IMR-90 (cell line): ENCODE results near the gene CCSER1. TPM values are rescaled to one million over a fixed set of nuclear protein-coding genes. Genes with fewer than 3 reads are reported as not detected.

Experiments used
- ATAC-seq: fragments of 200-7000 bp; cut with Tn5 transposase; 2 replicates; pipeline ENCODE4 v1.9.1; 2020; ENCODE audit warnings: low read depth, mild to moderate bottlenecking, moderate library complexity
- BruUV-seq: library from RNA; stranded (reverse); fragments of 400-500 nt; replicated peaks from 2 replicates; lab custom pipeline; 2021; lab: Mats Ljungman, UMichigan
- CTCF ChIA-PET: fragments of 300-600 bp; formaldehyde crosslinking; extraction: SDS; loops from one replicate; lab custom pipeline; 2021; ENCODE audit warnings: antibody characterized with exemption; lab: Yijun Ruan, JAX
- POLR2A ChIA-PET: fragments of 300-600 bp; sonication (Branson Sonifier 250); formaldehyde crosslinking; loops from one replicate; lab custom pipeline; 2022; ENCODE audit warnings: antibody characterized with exemption; ENCODE audit not compliant: unreplicated experiment; lab: Charles Lee
- DNase-seq: peaks from one replicate; pipeline ENCODE4 v3.0.0; 2013
- H2AFZ ChIP-seq: replicated peaks from 2 replicates; pipeline ENCODE3; 2013; ENCODE audit warnings: low read length, mild to moderate bottlenecking; ENCODE audit not compliant: poor library complexity
- H2AK5ac ChIP-seq: 2 replicates; pipeline ENCODE4 v1.6.1; 2013; ENCODE audit warnings: low read depth, low read length, inconsistent platforms
- H2AK9ac ChIP-seq: replicated peaks from 2 replicates; pipeline ENCODE3; 2013; ENCODE audit warnings: mild to moderate bottlenecking, low read depth, low read length, moderate library complexity; ENCODE audit not compliant: poor library complexity
- H2BK120ac ChIP-seq: 2 replicates; pipeline ENCODE4 v1.6.1; 2013; ENCODE audit warnings: low read depth, low read length, inconsistent platforms
- H2BK15ac ChIP-seq: 3 replicates; pipeline ENCODE4 v1.6.1; 2013; ENCODE audit warnings: low read depth, low read length, inconsistent platforms
- H2BK20ac ChIP-seq: 2 replicates; pipeline ENCODE4 v1.6.1; 2013; ENCODE audit warnings: low read depth, mild to moderate bottlenecking, inconsistent platforms, low read length, moderate library complexity
- H2BK5ac ChIP-seq: 2 replicates; pipeline ENCODE4 v1.6.1; 2013; ENCODE audit warnings: mild to moderate bottlenecking, low read depth, low read length, inconsistent platforms; ENCODE audit not compliant: poor library complexity, severe bottlenecking
- H3K14ac ChIP-seq: replicated peaks from 2 replicates; pipeline ENCODE4 v1.6.1; 2013; ENCODE audit warnings: low read depth, low read length, inconsistent platforms
- H3K18ac ChIP-seq: 2 replicates; pipeline ENCODE4 v1.6.1; 2013; ENCODE audit warnings: low read depth, low read length, control low read depth
- H3K23ac ChIP-seq: 2 replicates; pipeline ENCODE4 v1.6.1; 2013; ENCODE audit warnings: low read depth, low read length, inconsistent platforms
- H3K27ac ChIP-seq: 2 replicates; pipeline ENCODE4 v1.5.1; 2013; ENCODE audit warnings: mild to moderate bottlenecking, control low read depth, low read length; ENCODE audit not compliant: insufficient read depth
- H3K27me3 ChIP-seq: 2 replicates; pipeline ENCODE4 v1.6.1; 2013; ENCODE audit warnings: low read length; ENCODE audit not compliant: control insufficient read depth, insufficient read depth
- H3K36me3 ChIP-seq: 2 replicates; pipeline ENCODE4 v1.6.1; 2013; ENCODE audit warnings: low read length, mixed read lengths; ENCODE audit not compliant: control insufficient read depth, insufficient read depth
- H3K4ac ChIP-seq: 2 replicates; pipeline ENCODE4 v1.6.1; 2013; ENCODE audit warnings: low read depth, low read length, inconsistent platforms
- H3K4me1 ChIP-seq: 2 replicates; pipeline ENCODE4 v1.6.1; 2013; ENCODE audit warnings: low read length, mixed read lengths; ENCODE audit not compliant: control insufficient read depth, insufficient read depth
- H3K4me2 ChIP-seq: 2 replicates; pipeline ENCODE4 v1.6.1; 2013; ENCODE audit warnings: low read depth, mild to moderate bottlenecking, control low read depth, low read length, moderate library complexity
- H3K4me3 ChIP-seq: 2 replicates; pipeline ENCODE4 v1.5.1; 2013; ENCODE audit warnings: low read depth, mild to moderate bottlenecking, control low read depth, low read length, moderate library complexity; ENCODE audit not compliant: insufficient read depth
- H3K56ac ChIP-seq: 2 replicates; pipeline ENCODE4 v1.6.1; 2013; ENCODE audit warnings: low read length, inconsistent platforms; ENCODE audit not compliant: insufficient read depth; ENCODE audit errors: extremely low read depth
- H3K79me1 ChIP-seq, 2 experiments: 2 replicates each; pipeline ENCODE4 v1.6.1; 2013; ENCODE audit warnings: low read length in 2 of 2, inconsistent platforms in 1 of 2, low read depth in 1 of 2
- H3K9ac ChIP-seq: 2 replicates; pipeline ENCODE4 v1.6.1; 2013; ENCODE audit warnings: low read depth, low read length, control low read depth
- H3K9me1 ChIP-seq: 2 replicates; pipeline ENCODE4 v1.6.1; 2013; ENCODE audit warnings: low read length, inconsistent platforms; ENCODE audit not compliant: insufficient read depth
- H3K9me3 ChIP-seq: 2 replicates; pipeline ENCODE4 v1.6.1; 2013; ENCODE audit warnings: low read length; ENCODE audit not compliant: control insufficient read depth, insufficient read depth
- H4K20me1 ChIP-seq: 2 replicates; pipeline ENCODE4 v1.6.1; 2013; ENCODE audit warnings: low read length, inconsistent platforms; ENCODE audit not compliant: insufficient read depth
- H4K5ac ChIP-seq: 2 replicates; pipeline ENCODE4 v1.6.1; 2013; ENCODE audit warnings: mild to moderate bottlenecking, low read depth, low read length, control low read depth
- H4K8ac ChIP-seq, 2 experiments: 2 replicates each; pipeline ENCODE4 v1.6.1; 2013; ENCODE audit warnings: low read depth in 2 of 2, low read length in 2 of 2, control low read depth in 1 of 2, inconsistent platforms in 1 of 2
- H4K91ac ChIP-seq: 2 replicates; pipeline ENCODE4 v1.6.1; 2013; ENCODE audit warnings: low read depth, low read length, inconsistent platforms; ENCODE audit not compliant: insufficient read depth
- CHD1 ChIP-seq: IDR thresholded peaks from 2 replicates; pipeline ENCODE4 v1.6.1; 2012; ENCODE audit warnings: low read depth, low read length, improper control_type of control experiment
- ELK1 ChIP-seq: fragments of 150-350 bp; IDR thresholded peaks from 2 replicates; pipeline ENCODE4 v1.6.1; 2016; ENCODE audit warnings: low read depth, mild to moderate bottlenecking, low read length, moderate library complexity, borderline replicate concordance
- MXI1 ChIP-seq: IDR thresholded peaks from 2 replicates; pipeline ENCODE4 v1.6.1; 2012; ENCODE audit warnings: low read depth, mild to moderate bottlenecking, low read length, moderate library complexity, borderline replicate concordance
- NFE2L2 ChIP-seq: fragments of 150-350 bp; IDR thresholded peaks from 2 replicates; pipeline ENCODE4 v1.6.1; 2016; ENCODE audit warnings: low read depth, mild to moderate bottlenecking, low read length
- POLR2A ChIP-seq: IDR thresholded peaks from 2 replicates; pipeline ENCODE4 v1.6.1; 2012; ENCODE audit warnings: mild to moderate bottlenecking, low read depth, low read length
- RCOR1 ChIP-seq: IDR thresholded peaks from 2 replicates; pipeline ENCODE4 v1.6.1; 2012; ENCODE audit warnings: mild to moderate bottlenecking, low read length, improper control_type of control experiment; ENCODE audit not compliant: insufficient replicate concordance
- RFX5 ChIP-seq: IDR thresholded peaks from 2 replicates; pipeline ENCODE4 v1.8.0; 2012; ENCODE audit warnings: low read depth, mild to moderate bottlenecking, low read length, moderate library complexity
- SMC3 ChIP-seq: fragments of 150-350 bp; IDR thresholded peaks from 2 replicates; pipeline ENCODE4 v1.6.1; 2016; ENCODE audit warnings: low read depth, mild to moderate bottlenecking, antibody characterized with exemption, low read length, moderate library complexity
- USF2 ChIP-seq: fragments of 150-350 bp; IDR thresholded peaks from 2 replicates; pipeline ENCODE4 v1.6.1; 2017; ENCODE audit warnings: mild to moderate bottlenecking, antibody characterized with exemption, low read length, low read depth
- WGBS, 2 experiments: methylation state at CpG; one replicate each; pipeline versions ENCODE4 v1.1.5 to v1.1.7; 2013; ENCODE audit warnings: missing lambda C conversion rate in 2 of 2; ENCODE audit not compliant: insufficient read length in 1 of 2; ENCODE audit errors: extremely low coverage in 2 of 2; 5-methylcytosine and 5-hydroxymethylcytosine counted together
- dilution Hi-C: fragments of 300-500 bp; cut with HindIII; formaldehyde crosslinking; loops from one replicate; pipeline ENCODE4 v1.14.3; 2018; ENCODE audit warnings: low sequenced_read_pairs; ENCODE audit not compliant: unreplicated experiment
- in situ Hi-C: fragments of 300-500 bp; cut with MboI; formaldehyde crosslinking; loops from 3 replicates; pipeline ENCODE4 v1.14.3; 2019; ENCODE audit warnings: low sequenced_read_pairs, inconsistent platforms, mixed read lengths
- intact Hi-C: fragments of 100-400 bp; cut with micrococcal nuclease; formaldehyde crosslinking; loops from 2 replicates; pipeline ENCODE4 v1.10.0; 2022
- polyA plus RNA-seq, 3 experiments: library from polyadenylated mRNA; depleted of rRNA; stranded (reverse); fragments of >200 nt; gene quantifications; 2 replicates each; pipeline ENCODE4 v1.2.3, GENCODE V29; 2012; ENCODE audit warnings: low replicate concordance in 1 of 3
- total RNA-seq: library from RNA; depleted of rRNA; stranded (reverse); fragments of >200 nt; gene quantifications from 2 replicates; pipeline ENCODE4 v1.2.3, GENCODE V29; 2012
- TF ChIP-seq, protein P1 (sequence below): conservative IDR thresholded peaks from 2 replicates; pipeline ENCODE4 v1.5.1; 2012; ENCODE audit warnings: mild to moderate bottlenecking, low read depth, low read length, improper control_type of control experiment

Gene CCSER1
- total and polyA plus RNA-seq, 2 of the 4 experiments (the other 2 are of a cell fraction): not detected

- dilution Hi-C loops (no loop called here), intact Hi-C loops (no loop called here)
Observed at GRCh38 chr4:90240333-90240732, 113.1 kb downstream of the CCSER1 start.

More at GRCh38 chr4:90240333-90240732, 113.1 kb downstream of the CCSER1 start:
- POLR2A ChIA-PET: no interaction called here
- Histone ChIP-seq H3K14ac (no peak overlapping the region), H2BK5ac (no peak overlapping the region), H3K36me3 (no peaks in the 10 kb centered on the region), H3K18ac (no peak overlapping the region), H4K91ac (no peak overlapping the region), H2BK120ac (no peak overlapping the region), H4K8ac (no peak overlapping the region), H3K56ac (no peak overlapping the region), H2AFZ (no peak overlapping the region), H3K9ac (no peak overlapping the region), H2AK9ac (no peak overlapping the region), H3K23ac (no peak overlapping the region), H3K4me1 (no peaks in the 10 kb centered on the region), H3K4me2 (no peak overlapping the region), H3K4ac (no peak overlapping the region), H3K27ac (no peak overlapping the region), H2BK15ac (no peak overlapping the region), H3K4me3 (no peak overlapping the region), H2AK5ac (no peak overlapping the region), H3K9me1 (no peaks in the 10 kb centered on the region), H4K5ac (no peak overlapping the region), H3K79me1 (no peaks in the 10 kb centered on the region), H3K27me3 (no peaks in the 10 kb centered on the region), H2BK20ac (no peak overlapping the region), H4K20me1 (no peaks in the 10 kb centered on the region), H3K9me3 (no peaks in the 10 kb centered on the region)
- TF ChIP-seq POLR2A (no peak), USF2 (no peak), CHD1 (no peak), SMC3 (no peak), ELK1 (no peak), NFE2L2 (no peak), RCOR1 (no peak), RFX5 (no peak), MXI1 (no peak)
- TF ChIP-seq, protein P1, sequence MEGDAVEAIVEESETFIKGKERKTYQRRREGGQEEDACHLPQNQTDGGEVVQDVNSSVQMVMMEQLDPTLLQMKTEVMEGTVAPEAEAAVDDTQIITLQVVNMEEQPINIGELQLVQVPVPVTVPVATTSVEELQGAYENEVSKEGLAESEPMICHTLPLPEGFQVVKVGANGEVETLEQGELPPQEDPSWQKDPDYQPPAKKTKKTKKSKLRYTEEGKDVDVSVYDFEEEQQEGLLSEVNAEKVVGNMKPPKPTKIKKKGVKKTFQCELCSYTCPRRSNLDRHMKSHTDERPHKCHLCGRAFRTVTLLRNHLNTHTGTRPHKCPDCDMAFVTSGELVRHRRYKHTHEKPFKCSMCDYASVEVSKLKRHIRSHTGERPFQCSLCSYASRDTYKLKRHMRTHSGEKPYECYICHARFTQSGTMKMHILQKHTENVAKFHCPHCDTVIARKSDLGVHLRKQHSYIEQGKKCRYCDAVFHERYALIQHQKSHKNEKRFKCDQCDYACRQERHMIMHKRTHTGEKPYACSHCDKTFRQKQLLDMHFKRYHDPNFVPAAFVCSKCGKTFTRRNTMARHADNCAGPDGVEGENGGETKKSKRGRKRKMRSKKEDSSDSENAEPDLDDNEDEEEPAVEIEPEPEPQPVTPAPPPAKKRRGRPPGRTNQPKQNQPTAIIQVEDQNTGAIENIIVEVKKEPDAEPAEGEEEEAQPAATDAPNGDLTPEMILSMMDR: no peak
- CTCF ChIA-PET: no interaction called here
- DNase-seq (no peak), ATAC-seq (no peak)
- BruUV-seq: no TSS peak
- in situ Hi-C loops: no loop called here
- WGBS, 2 experiments: no CpG with 5 or more reads among the region's 1 CpG
